HEK293 (cell line): ENCODE measurements around the gene CMTM4.

Experiments used
- BCL11A ChIP-seq: fragments of 450-650 bp; formaldehyde crosslinking; IDR thresholded peaks from 2 replicates; pipeline ENCODE4 v1.5.1; 2016; ENCODE audit warnings: low read depth, missing biosample characterization, missing genetic modification characterization
- KLF1 ChIP-seq: fragments of 450-650 bp; formaldehyde crosslinking; IDR thresholded peaks from 2 replicates; pipeline ENCODE4 v1.5.1; 2016; ENCODE audit warnings: missing biosample characterization, missing genetic modification characterization
- KLF10 ChIP-seq: fragments of 450-650 bp; IDR thresholded peaks from 2 replicates; pipeline ENCODE4 v1.5.1; 2018; ENCODE audit warnings: missing biosample characterization, mild to moderate bottlenecking, missing genetic modification characterization
- MEIS1 ChIP-seq: sonication (generic); formaldehyde crosslinking; IDR thresholded peaks from 2 replicates; pipeline ENCODE4 v1.8.1; 2022; ENCODE audit warnings: missing genetic modification reagents, mild to moderate bottlenecking, borderline replicate concordance
- PATZ1 ChIP-seq: fragments of 450-650 bp; formaldehyde crosslinking; IDR thresholded peaks from 2 replicates; pipeline ENCODE4 v1.5.1; 2016; ENCODE audit warnings: missing biosample characterization, missing genetic modification characterization
- PRDM6 ChIP-seq: fragments of 450-650 bp; formaldehyde crosslinking; IDR thresholded peaks from 2 replicates; pipeline ENCODE4 v1.5.1; 2017; ENCODE audit warnings: missing biosample characterization, missing genetic modification characterization
- SP7 ChIP-seq: fragments of 450-650 bp; formaldehyde crosslinking; IDR thresholded peaks from 2 replicates; pipeline ENCODE4 v1.5.1; 2016; ENCODE audit warnings: missing biosample characterization, missing genetic modification characterization
- ZEB2 ChIP-seq: fragments of 450-650 bp; formaldehyde crosslinking; IDR thresholded peaks from 2 replicates; pipeline ENCODE4 v1.5.1; 2016; ENCODE audit warnings: missing biosample characterization, missing genetic modification characterization
- ZNF175 ChIP-seq: fragments of 450-650 bp; formaldehyde crosslinking; IDR thresholded peaks from 2 replicates; pipeline ENCODE4 v1.5.1; 2016; ENCODE audit warnings: missing biosample characterization, missing genetic modification characterization
- ZNF324 ChIP-seq: fragments of 450-650 bp; formaldehyde crosslinking; IDR thresholded peaks from 2 replicates; pipeline ENCODE4 v1.5.1; 2016; ENCODE audit warnings: missing biosample characterization, missing genetic modification characterization
- ZNF404 ChIP-seq: fragments of 450-650 bp; formaldehyde crosslinking; IDR thresholded peaks from 2 replicates; pipeline ENCODE4 v1.5.1; 2017; ENCODE audit warnings: missing biosample characterization, missing genetic modification characterization
- ZNF544 ChIP-seq: fragments of 450-650 bp; formaldehyde crosslinking; IDR thresholded peaks from 2 replicates; pipeline ENCODE4 v1.5.0; 2017; ENCODE audit warnings: missing biosample characterization, missing genetic modification characterization
- ZNF548 ChIP-seq: fragments of 450-650 bp; formaldehyde crosslinking; IDR thresholded peaks from 2 replicates; pipeline ENCODE4 v1.5.1; 2016; ENCODE audit warnings: missing biosample characterization, missing genetic modification characterization
- ZNF561 ChIP-seq: fragments of 450-650 bp; IDR thresholded peaks from 2 replicates; pipeline ENCODE4 v1.5.1; 2018; ENCODE audit warnings: missing biosample characterization, missing genetic modification characterization, borderline replicate concordance
- ZNF600 ChIP-seq: fragments of 450-650 bp; formaldehyde crosslinking; IDR thresholded peaks from 2 replicates; pipeline ENCODE4 v1.5.1; 2016; ENCODE audit warnings: missing biosample characterization, missing genetic modification characterization
- ZNF670 ChIP-seq: fragments of 450-650 bp; formaldehyde crosslinking; IDR thresholded peaks from 2 replicates; pipeline ENCODE4 v1.5.1; 2016; ENCODE audit warnings: missing biosample characterization, missing genetic modification characterization, low read depth
- ZNF747 ChIP-seq: fragments of 450-650 bp; formaldehyde crosslinking; IDR thresholded peaks from 2 replicates; pipeline ENCODE4 v1.5.1; 2016; ENCODE audit warnings: missing biosample characterization, missing genetic modification characterization
- ZNF776 ChIP-seq: fragments of 450-650 bp; formaldehyde crosslinking; IDR thresholded peaks from 2 replicates; pipeline ENCODE4 v1.5.0; 2017; ENCODE audit warnings: missing biosample characterization, missing genetic modification characterization, borderline replicate concordance
- ZXDB ChIP-seq: fragments of 450-650 bp; formaldehyde crosslinking; IDR thresholded peaks from 2 replicates; pipeline ENCODE4 v1.5.1; 2016; ENCODE audit warnings: missing biosample characterization, missing genetic modification characterization
- TF ChIP-seq, protein P1 (sequence below): fragments of 450-650 bp; formaldehyde crosslinking; IDR thresholded peaks from 2 replicates; pipeline ENCODE4 v1.5.1; 2016; ENCODE audit warnings: missing biosample characterization, missing genetic modification characterization
- TF ChIP-seq, protein P2 (sequence below): fragments of 450-650 bp; formaldehyde crosslinking; IDR thresholded peaks from 2 replicates; pipeline ENCODE4 v1.5.1; 2016; ENCODE audit warnings: missing biosample characterization, missing genetic modification characterization
- TF ChIP-seq, protein P3 (sequence below): fragments of 450-650 bp; formaldehyde crosslinking; IDR thresholded peaks from 2 replicates; pipeline ENCODE4 v1.5.1; 2017; ENCODE audit warnings: missing biosample characterization, missing genetic modification characterization
- TF ChIP-seq, protein P4 (sequence below): fragments of 450-650 bp; formaldehyde crosslinking; IDR thresholded peaks from 2 replicates; pipeline ENCODE4 v1.5.1; 2016; ENCODE audit warnings: missing biosample characterization, missing genetic modification characterization
- TF ChIP-seq, protein P5 (sequence below): fragments of 450-650 bp; formaldehyde crosslinking; IDR thresholded peaks from 2 replicates; pipeline ENCODE4 v1.5.1; 2016; ENCODE audit warnings: missing biosample characterization, missing genetic modification characterization

CMTM4 gene

GRCh38 chr16:66741169-66741900, 44.8 kb upstream of the CMTM4 start (continued):
- TF ChIP-seq ZNF670 (tag by site-specific recombination) = no peak
- TF ChIP-seq, protein P1, sequence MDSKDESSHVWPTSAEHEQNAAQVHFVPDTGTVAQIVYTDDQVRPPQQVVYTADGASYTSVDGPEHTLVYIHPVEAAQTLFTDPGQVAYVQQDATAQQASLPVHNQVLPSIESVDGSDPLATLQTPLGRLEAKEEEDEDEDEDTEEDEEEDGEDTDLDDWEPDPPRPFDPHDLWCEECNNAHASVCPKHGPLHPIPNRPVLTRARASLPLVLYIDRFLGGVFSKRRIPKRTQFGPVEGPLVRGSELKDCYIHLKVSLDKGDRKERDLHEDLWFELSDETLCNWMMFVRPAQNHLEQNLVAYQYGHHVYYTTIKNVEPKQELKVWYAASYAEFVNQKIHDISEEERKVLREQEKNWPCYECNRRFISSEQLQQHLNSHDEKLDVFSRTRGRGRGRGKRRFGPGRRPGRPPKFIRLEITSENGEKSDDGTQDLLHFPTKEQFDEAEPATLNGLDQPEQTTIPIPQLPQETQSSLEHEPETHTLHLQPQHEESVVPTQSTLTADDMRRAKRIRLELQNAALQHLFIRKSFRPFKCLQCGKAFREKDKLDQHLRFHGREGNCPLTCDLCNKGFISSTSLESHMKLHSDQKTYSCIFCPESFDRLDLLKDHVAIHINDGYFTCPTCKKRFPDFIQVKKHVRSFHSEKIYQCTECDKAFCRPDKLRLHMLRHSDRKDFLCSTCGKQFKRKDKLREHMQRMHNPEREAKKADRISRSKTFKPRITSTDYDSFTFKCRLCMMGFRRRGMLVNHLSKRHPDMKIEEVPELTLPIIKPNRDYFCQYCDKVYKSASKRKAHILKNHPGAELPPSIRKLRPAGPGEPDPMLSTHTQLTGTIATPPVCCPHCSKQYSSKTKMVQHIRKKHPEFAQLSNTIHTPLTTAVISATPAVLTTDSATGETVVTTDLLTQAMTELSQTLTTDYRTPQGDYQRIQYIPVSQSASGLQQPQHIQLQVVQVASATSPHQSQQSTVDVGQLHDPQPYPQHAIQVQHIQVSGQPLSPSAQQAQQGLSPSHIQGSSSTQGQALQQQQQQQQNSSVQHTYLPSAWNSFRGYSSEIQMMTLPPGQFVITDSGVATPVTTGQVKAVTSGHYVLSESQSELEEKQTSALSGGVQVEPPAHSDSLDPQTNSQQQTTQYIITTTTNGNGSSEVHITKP (tag by site-specific recombination) = peak; percentile 50
- TF ChIP-seq, protein P2, sequence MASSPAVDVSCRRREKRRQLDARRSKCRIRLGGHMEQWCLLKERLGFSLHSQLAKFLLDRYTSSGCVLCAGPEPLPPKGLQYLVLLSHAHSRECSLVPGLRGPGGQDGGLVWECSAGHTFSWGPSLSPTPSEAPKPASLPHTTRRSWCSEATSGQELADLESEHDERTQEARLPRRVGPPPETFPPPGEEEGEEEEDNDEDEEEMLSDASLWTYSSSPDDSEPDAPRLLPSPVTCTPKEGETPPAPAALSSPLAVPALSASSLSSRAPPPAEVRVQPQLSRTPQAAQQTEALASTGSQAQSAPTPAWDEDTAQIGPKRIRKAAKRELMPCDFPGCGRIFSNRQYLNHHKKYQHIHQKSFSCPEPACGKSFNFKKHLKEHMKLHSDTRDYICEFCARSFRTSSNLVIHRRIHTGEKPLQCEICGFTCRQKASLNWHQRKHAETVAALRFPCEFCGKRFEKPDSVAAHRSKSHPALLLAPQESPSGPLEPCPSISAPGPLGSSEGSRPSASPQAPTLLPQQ = peak; percentile 46; the same call in 1 of the 2 replicates
- peak; percentile 96 for TF ChIP-seq KLF10 (tag by site-specific recombination)
- TF ChIP-seq, protein P3, sequence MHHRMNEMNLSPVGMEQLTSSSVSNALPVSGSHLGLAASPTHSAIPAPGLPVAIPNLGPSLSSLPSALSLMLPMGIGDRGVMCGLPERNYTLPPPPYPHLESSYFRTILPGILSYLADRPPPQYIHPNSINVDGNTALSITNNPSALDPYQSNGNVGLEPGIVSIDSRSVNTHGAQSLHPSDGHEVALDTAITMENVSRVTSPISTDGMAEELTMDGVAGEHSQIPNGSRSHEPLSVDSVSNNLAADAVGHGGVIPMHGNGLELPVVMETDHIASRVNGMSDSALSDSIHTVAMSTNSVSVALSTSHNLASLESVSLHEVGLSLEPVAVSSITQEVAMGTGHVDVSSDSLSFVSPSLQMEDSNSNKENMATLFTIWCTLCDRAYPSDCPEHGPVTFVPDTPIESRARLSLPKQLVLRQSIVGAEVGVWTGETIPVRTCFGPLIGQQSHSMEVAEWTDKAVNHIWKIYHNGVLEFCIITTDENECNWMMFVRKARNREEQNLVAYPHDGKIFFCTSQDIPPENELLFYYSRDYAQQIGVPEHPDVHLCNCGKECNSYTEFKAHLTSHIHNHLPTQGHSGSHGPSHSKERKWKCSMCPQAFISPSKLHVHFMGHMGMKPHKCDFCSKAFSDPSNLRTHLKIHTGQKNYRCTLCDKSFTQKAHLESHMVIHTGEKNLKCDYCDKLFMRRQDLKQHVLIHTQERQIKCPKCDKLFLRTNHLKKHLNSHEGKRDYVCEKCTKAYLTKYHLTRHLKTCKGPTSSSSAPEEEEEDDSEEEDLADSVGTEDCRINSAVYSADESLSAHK (tag by site-specific recombination) = no peak
- peak; percentile 51; the same call in 1 of the 2 replicates for TF ChIP-seq PRDM6 (tag by site-specific recombination)
- no peak for TF ChIP-seq ZNF548 (tag by site-specific recombination)
- TF ChIP-seq ZNF544 = no peak
- TF ChIP-seq, protein P4, sequence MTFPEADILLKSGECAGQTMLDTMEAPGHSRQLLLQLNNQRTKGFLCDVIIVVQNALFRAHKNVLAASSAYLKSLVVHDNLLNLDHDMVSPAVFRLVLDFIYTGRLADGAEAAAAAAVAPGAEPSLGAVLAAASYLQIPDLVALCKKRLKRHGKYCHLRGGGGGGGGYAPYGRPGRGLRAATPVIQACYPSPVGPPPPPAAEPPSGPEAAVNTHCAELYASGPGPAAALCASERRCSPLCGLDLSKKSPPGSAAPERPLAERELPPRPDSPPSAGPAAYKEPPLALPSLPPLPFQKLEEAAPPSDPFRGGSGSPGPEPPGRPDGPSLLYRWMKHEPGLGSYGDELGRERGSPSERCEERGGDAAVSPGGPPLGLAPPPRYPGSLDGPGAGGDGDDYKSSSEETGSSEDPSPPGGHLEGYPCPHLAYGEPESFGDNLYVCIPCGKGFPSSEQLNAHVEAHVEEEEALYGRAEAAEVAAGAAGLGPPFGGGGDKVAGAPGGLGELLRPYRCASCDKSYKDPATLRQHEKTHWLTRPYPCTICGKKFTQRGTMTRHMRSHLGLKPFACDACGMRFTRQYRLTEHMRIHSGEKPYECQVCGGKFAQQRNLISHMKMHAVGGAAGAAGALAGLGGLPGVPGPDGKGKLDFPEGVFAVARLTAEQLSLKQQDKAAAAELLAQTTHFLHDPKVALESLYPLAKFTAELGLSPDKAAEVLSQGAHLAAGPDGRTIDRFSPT (tag by site-specific recombination) = peak; percentile 64
- TF ChIP-seq ZNF776 = no peak
- peak; percentile 73 for TF ChIP-seq ZXDB (tag by site-specific recombination)
- TF ChIP-seq PATZ1 (tag by site-specific recombination) = peak; percentile 83
- peak; percentile 50 for TF ChIP-seq SP7
- 0 out of 2 replicates have a peak, but pooled peaks have one; percentile 24 for TF ChIP-seq ZEB2 (tag by site-specific recombination)
- TF ChIP-seq ZNF175 (tag by site-specific recombination) = no peak
- TF ChIP-seq KLF1 (tag by site-specific recombination) = peak; percentile 72; the same call in 1 of the 2 replicates
- peak; percentile 82 for TF ChIP-seq BCL11A
- peak; percentile 47; the same call in 1 of the 2 replicates for TF ChIP-seq ZNF600 (tag by site-specific recombination)
- TF ChIP-seq ZNF747 (tag by site-specific recombination) = no peak
- TF ChIP-seq ZNF561 (tag by site-specific recombination) = 0 out of 2 replicates have a peak, but pooled peaks have one; percentile 45
- TF ChIP-seq MEIS1 = no peak
- TF ChIP-seq ZNF404 (tag by site-specific recombination) = no peak
- no peak for TF ChIP-seq ZNF324 (tag by site-specific recombination)
- TF ChIP-seq, protein P5, sequence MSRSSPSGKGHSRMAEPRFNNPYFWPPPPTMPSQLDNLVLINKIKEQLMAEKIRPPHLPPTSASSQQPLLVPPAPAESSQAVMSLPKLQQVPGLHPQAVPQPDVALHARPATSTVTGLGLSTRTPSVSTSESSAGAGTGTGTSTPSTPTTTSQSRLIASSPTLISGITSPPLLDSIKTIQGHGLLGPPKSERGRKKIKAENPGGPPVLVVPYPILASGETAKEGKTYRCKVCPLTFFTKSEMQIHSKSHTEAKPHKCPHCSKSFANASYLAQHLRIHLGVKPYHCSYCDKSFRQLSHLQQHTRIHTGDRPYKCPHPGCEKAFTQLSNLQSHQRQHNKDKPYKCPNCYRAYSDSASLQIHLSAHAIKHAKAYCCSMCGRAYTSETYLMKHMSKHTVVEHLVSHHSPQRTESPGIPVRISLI (tag by site-specific recombination) = peak; percentile 95
